Measurements from ENCODE around the gene GABRB1.

The GABRB1 gene

GRCh38 chr4:47068986-47069385 lies 37.6 kb downstream of the GABRB1 start:
- H3K4me1 ChIP-seq, result no peaks in the 10 kb centered on the region
- no peaks in the 10 kb centered on the region for H3K36me3 ChIP-seq
- H3K27ac ChIP-seq, result no peak overlapping the region
- TF ChIP-seq Cebpa-rat (IDR thresholded peaks at IDR 0.05), result no peak
- no peaks in the 10 kb centered on the region for H3K9me3 ChIP-seq
- no peak overlapping the region for H3K9ac ChIP-seq
- H4K20me1 ChIP-seq, result no peaks in the 10 kb centered on the region
- no peak overlapping the region for H3K4me3 ChIP-seq
- H3K4me2 ChIP-seq, result no peak overlapping the region
- H3K27me3 ChIP-seq, result no peaks in the 10 kb centered on the region

GRCh38 chr4:47071901-47072341 lies 40.6 kb downstream of the GABRB1 start:
- Histone ChIP-seq H3K27me3 (no peaks in the 10 kb centered on the region), H3K4me1 (no peaks in the 10 kb centered on the region), H3K9me3 (no peaks in the 10 kb centered on the region), H3K36me3 (no peaks in the 10 kb centered on the region), H3K4me2 (no peak overlapping the region), H4K20me1 (no peaks in the 10 kb centered on the region), H3K9ac (no peak overlapping the region), H3K4me3 (no peak overlapping the region), H3K27ac (no peak overlapping the region)
- TF ChIP-seq Cebpa-rat (IDR thresholded peaks at IDR 0.05), result no peak

GRCh38 chr4:47073647-47074046 lies 42.3 kb downstream of the GABRB1 start:
- Histone ChIP-seq H3K4me2 (no peak overlapping the region), H3K9ac (no peak overlapping the region), H3K9me3 (no peaks in the 10 kb centered on the region), H3K27ac (no peak overlapping the region), H3K4me3 (no peak overlapping the region), H3K36me3 (no peaks in the 10 kb centered on the region), H3K4me1 (no peaks in the 10 kb centered on the region), H4K20me1 (no peaks in the 10 kb centered on the region), H3K27me3 (no peaks in the 10 kb centered on the region)
- TF ChIP-seq Cebpa-rat (IDR thresholded peaks at IDR 0.05), result no peak

- Histone ChIP-seq H3K9me3 (no peaks in the 10 kb centered on the region), H4K20me1 (no peaks in the 10 kb centered on the region), H3K27ac (no peak overlapping the region), H3K9ac (no peak overlapping the region), H3K4me2 (no peak overlapping the region), H3K4me1 (no peaks in the 10 kb centered on the region), H3K4me3 (no peak overlapping the region), H3K27me3 (no peaks in the 10 kb centered on the region), H3K36me3 (no peaks in the 10 kb centered on the region)
- no peak for TF ChIP-seq Cebpa-rat (IDR thresholded peaks at IDR 0.05)
Observed at GRCh38 chr4:47074816-47075215, 43.4 kb downstream of the GABRB1 start.

- Histone ChIP-seq H3K9me3 (no peaks in the 10 kb centered on the region), H3K4me3 (no peak overlapping the region), H3K27ac (no peak overlapping the region), H3K9ac (no peak overlapping the region), H4K20me1 (no peaks in the 10 kb centered on the region), H3K36me3 (no peaks in the 10 kb centered on the region), H3K4me1 (no peaks in the 10 kb centered on the region), H3K27me3 (no peaks in the 10 kb centered on the region), H3K4me2 (no peak overlapping the region)
- TF ChIP-seq Cebpa-rat (IDR thresholded peaks at IDR 0.05), result no peak
Observed at GRCh38 chr4:47075262-47075661, 43.9 kb downstream of the GABRB1 start.

- H3K36me3 ChIP-seq, result no peaks in the 10 kb centered on the region
- no peak overlapping the region for H3K4me3 ChIP-seq
- no peaks in the 10 kb centered on the region for H3K9me3 ChIP-seq
- TF ChIP-seq Cebpa-rat (IDR thresholded peaks at IDR 0.05), result no peak
- H3K4me1 ChIP-seq, result no peaks in the 10 kb centered on the region
- H3K27ac ChIP-seq, result no peak overlapping the region
- no peak overlapping the region for H3K9ac ChIP-seq
- no peaks in the 10 kb centered on the region for H3K27me3 ChIP-seq
- no peaks in the 10 kb centered on the region for H4K20me1 ChIP-seq
- H3K4me2 ChIP-seq, result no peak overlapping the region
Observed at GRCh38 chr4:47075919-47076318, 44.6 kb downstream of the GABRB1 start.

GRCh38 chr4:47084111-47084510 lies 52.7 kb downstream of the GABRB1 start:
- H4K20me1 ChIP-seq, result no peaks in the 10 kb centered on the region
- no peaks in the 10 kb centered on the region for H3K9me3 ChIP-seq
- H3K4me3 ChIP-seq, result no peak overlapping the region
- H3K27ac ChIP-seq, result no peak overlapping the region
- TF ChIP-seq Cebpa-rat (IDR thresholded peaks at IDR 0.05), result no peak
- H3K27me3 ChIP-seq, result no peaks in the 10 kb centered on the region
- no peaks in the 10 kb centered on the region for H3K4me1 ChIP-seq
- H3K9ac ChIP-seq, result no peak overlapping the region
- no peak overlapping the region for H3K4me2 ChIP-seq
- H3K36me3 ChIP-seq, result no peaks in the 10 kb centered on the region

GRCh38 chr4:47084795-47085194 lies 53.4 kb downstream of the GABRB1 start:
- no peak for TF ChIP-seq Cebpa-rat (IDR thresholded peaks at IDR 0.05)
- Histone ChIP-seq H3K27ac (no peak overlapping the region), H3K4me2 (no peak overlapping the region), H4K20me1 (no peaks in the 10 kb centered on the region), H3K9me3 (no peaks in the 10 kb centered on the region), H3K4me1 (no peaks in the 10 kb centered on the region), H3K4me3 (no peak overlapping the region), H3K9ac (no peak overlapping the region), H3K36me3 (no peaks in the 10 kb centered on the region), H3K27me3 (no peaks in the 10 kb centered on the region)

GRCh38 chr4:47088298-47088697 lies 56.9 kb downstream of the GABRB1 start:
- H3K4me2 ChIP-seq, result no peak overlapping the region
- H4K20me1 ChIP-seq, result no peaks in the 10 kb centered on the region
- H3K27me3 ChIP-seq, result no peaks in the 10 kb centered on the region
- no peaks in the 10 kb centered on the region for H3K36me3 ChIP-seq
- no peak overlapping the region for H3K4me3 ChIP-seq
- no peak for TF ChIP-seq Cebpa-rat (IDR thresholded peaks at IDR 0.05)
- H3K9me3 ChIP-seq, result no peaks in the 10 kb centered on the region
- H3K4me1 ChIP-seq, result no peaks in the 10 kb centered on the region
- no peak overlapping the region for H3K27ac ChIP-seq
- no peak overlapping the region for H3K9ac ChIP-seq

- Histone ChIP-seq H3K36me3 (no peaks in the 10 kb centered on the region), H4K20me1 (no peaks in the 10 kb centered on the region), H3K4me3 (no peak overlapping the region), H3K27ac (no peak overlapping the region), H3K9me3 (no peaks in the 10 kb centered on the region), H3K4me1 (no peaks in the 10 kb centered on the region), H3K4me2 (no peak overlapping the region), H3K27me3 (no peaks in the 10 kb centered on the region), H3K9ac (no peak overlapping the region)
- TF ChIP-seq Cebpa-rat (IDR thresholded peaks at IDR 0.05), result no peak
Observed at GRCh38 chr4:47095884-47096283, 64.5 kb downstream of the GABRB1 start.

GRCh38 chr4:47101453-47101852 lies 70.1 kb downstream of the GABRB1 start:
- Histone ChIP-seq H3K4me2 (no peak overlapping the region), H3K4me1 (no peaks in the 10 kb centered on the region), H3K9me3 (no peaks in the 10 kb centered on the region), H3K4me3 (no peak overlapping the region), H3K27ac (no peak overlapping the region), H3K27me3 (no peaks in the 10 kb centered on the region), H4K20me1 (no peaks in the 10 kb centered on the region), H3K9ac (no peak overlapping the region), H3K36me3 (no peaks in the 10 kb centered on the region)
- TF ChIP-seq Cebpa-rat (IDR thresholded peaks at IDR 0.05), result no peak
